ENCODE measurements around the gene EPHB6.
A peak's percentile ranks its signal among the peaks of the same experiment; 100 is the strongest.

EPHB6 gene

GRCh38 chr7:142835487-142835886, 19.4 kb upstream of the EPHB6 start:
- DNase-seq (ENCODE audit: low read depth in 2 of 2), result no peak

DNA sequence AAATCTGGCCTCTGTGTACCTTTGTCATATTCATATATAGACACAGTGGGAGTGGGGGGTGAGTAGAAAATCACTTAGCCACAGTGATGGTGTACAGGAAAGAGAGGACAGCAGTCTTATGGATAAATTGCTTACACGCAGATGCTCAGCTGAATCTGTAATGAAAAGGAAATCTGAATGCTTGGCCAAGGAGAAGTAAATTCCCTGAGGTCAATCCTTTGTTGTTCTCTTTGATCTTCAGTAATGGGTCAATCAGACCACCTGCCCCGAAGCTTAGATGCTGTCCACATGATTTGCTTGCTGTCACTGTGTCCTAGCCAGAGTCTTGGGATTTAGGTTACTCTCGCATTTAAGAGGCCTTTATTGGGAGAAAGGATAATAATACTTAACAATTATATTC, 18.4 kb upstream of the EPHB6 start:
- no peak for DNase-seq (ENCODE audit: low read depth in 2 of 2)

- no peak for DNase-seq (ENCODE audit: low read depth in 2 of 2)
Observed at GRCh38 chr7:142838461-142839213, 16.2 kb upstream of the EPHB6 start.

- no peak for DNase-seq (ENCODE audit: low read depth in 2 of 2)
Observed at GRCh38 chr7:142842251-142842766, 12.6 kb upstream of the EPHB6 start.

DNA sequence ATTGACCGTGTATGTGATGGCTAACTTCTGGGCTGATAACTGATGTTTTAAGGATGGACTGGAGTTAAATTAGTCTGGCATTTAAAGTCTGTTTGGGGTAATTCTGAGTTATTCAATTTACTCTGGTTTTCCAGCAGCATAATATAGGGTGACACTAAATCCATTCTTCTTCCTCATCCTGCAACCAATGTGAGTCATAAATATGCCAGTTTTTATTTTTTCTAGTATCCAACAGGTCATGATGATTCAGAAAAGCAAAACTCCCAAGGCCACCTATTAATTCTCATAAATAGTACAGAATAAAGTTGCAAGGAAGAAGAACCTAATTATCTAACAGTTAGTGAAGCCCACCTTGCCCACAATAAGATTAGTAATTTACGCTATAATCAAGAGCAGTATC, 7.5 kb upstream of the EPHB6 start:
- DNase-seq (ENCODE audit: low read depth in 2 of 2), result no peak

DNA sequence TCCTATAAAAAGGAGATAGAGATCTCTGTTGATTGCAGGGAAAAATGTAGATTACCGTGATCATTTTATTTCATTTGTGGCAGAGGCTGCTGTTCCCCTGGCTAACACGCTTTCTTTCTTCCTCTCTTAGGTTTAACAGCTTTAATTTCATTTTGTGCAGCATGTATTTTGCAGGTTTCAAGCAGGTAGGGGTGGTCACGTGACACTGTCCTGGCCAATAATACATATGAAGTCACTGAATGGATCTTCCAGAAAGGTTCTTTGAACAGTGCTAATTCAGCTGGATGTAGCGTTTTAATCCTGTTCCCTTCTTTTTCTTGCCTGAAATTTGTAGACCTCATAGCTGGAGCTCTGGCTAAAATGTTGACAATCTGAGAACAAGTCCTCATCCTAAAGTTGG, 3.6 kb upstream of the EPHB6 start:
- no peak for DNase-seq (ENCODE audit: low read depth in 2 of 2)

- DNase-seq (ENCODE audit: low read depth in 2 of 2), result no peak
Observed at GRCh38 chr7:142851919-142852318, 3.0 kb upstream of the EPHB6 start.

- peak; percentile 29 to 49 for DNase-seq (ENCODE audit: low read depth in 2 of 2)
Observed at GRCh38 chr7:142853739-142854371, 1.0 kb upstream of the EPHB6 start.

GRCh38 chr7:142855114-142855743, 353 bp downstream of the EPHB6 start:
- no peak for DNase-seq (ENCODE audit: low read depth in 2 of 2)

- DNase-seq (ENCODE audit: low read depth in 2 of 2), result no peak
Observed at GRCh38 chr7:142855756-142856564, 1.1 kb downstream of the EPHB6 start.

GRCh38 chr7:142856565-142857245, 1.8 kb downstream of the EPHB6 start:
- no peak for DNase-seq (ENCODE audit: low read depth in 2 of 2)

DNA sequence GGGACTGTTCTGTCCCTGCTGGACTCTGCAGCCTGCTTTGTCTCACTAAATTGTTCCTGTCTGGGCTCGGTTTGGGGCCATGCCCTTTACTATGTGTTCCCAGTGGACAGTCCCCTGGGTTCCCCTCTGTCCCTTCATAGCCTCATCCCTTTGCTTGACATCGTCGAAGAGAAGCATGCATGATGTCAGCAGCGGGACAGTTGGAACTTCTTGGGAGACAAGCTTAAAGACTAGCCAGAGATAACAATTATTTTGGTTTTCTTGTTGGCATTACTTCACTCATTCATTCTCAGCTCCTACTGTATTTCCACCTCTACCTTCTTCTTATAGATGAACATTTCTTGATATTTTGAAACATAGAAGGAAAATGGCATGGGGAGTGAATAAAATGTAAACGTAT, 2.7 kb downstream of the EPHB6 start:
- no peak for DNase-seq (ENCODE audit: low read depth in 2 of 2)

GRCh38 chr7:142859411-142859810, 4.5 kb downstream of the EPHB6 start:
- no peak for DNase-seq (ENCODE audit: low read depth in 2 of 2)

DNA sequence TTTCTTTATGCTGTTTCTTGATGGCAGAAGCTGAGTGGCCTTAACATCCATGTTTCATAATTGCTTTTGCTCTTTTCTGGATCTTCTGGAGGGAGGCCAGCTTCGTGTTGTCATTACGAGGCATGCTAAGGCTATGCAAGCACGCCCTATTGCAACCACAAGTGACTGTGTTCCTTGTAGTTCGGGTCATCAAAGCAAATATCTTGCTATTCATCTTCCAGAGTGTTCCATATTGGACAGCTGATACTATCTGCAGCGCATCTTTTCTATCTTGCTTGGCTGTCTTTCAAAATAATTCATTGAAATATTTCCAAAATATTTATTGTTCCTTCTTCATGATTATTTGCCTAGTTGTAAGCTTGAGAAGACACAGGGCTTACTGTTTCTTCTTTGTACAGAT, 5.0 kb downstream of the EPHB6 start:
- DNase-seq (ENCODE audit: low read depth in 2 of 2), result no peak

- no peak for DNase-seq (ENCODE audit: low read depth in 2 of 2)
Observed at GRCh38 chr7:142860968-142861367, 6.1 kb downstream of the EPHB6 start.

- no peak for DNase-seq (ENCODE audit: low read depth in 2 of 2)
Observed at GRCh38 chr7:142862351-142862750, 7.5 kb downstream of the EPHB6 start.

GRCh38 chr7:142862786-142863400, 8.0 kb downstream of the EPHB6 start:
- DNase-seq (ENCODE audit: low read depth in 2 of 2), result no peak

GRCh38 chr7:142863891-142864685, 9.2 kb downstream of the EPHB6 start:
- DNase-seq (ENCODE audit: low read depth in 2 of 2), result no peak

- no peak for DNase-seq (ENCODE audit: low read depth in 2 of 2)
Observed at GRCh38 chr7:142864980-142865747, 10.3 kb downstream of the EPHB6 start.
